ENCODE measurements around the gene CGN. TPM values are rescaled to one million over a fixed set of nuclear protein-coding genes. Genes with fewer than 3 reads are reported as not detected.

The CGN gene
- total RNA-seq, 1 donor from 2014 or later = 0.52 TPM

DNA sequence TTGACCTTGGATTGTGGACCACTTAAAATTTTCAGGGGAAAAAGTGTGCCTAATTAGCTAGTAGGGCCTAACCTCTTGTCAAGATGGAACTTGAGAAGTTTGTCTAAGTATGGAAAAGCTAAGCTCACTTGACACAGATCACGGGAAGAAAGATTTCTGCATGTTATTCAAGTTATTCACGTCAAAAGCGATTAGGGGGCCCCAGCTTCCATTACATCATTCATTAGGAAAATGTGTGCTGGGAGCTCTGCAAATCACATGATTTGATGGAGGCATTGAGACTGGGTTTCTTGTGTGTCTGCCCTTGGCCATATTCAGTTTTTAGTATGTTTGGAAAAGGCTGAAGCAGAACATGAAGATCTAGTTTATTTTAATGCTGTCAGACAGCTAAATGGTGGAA lies 36.4 kb upstream of the CGN start:
- intact Hi-C loops (cut with micrococcal nuclease) = no loop called here
- DNase-seq = no peak
- TF ChIP-seq, protein P1, sequence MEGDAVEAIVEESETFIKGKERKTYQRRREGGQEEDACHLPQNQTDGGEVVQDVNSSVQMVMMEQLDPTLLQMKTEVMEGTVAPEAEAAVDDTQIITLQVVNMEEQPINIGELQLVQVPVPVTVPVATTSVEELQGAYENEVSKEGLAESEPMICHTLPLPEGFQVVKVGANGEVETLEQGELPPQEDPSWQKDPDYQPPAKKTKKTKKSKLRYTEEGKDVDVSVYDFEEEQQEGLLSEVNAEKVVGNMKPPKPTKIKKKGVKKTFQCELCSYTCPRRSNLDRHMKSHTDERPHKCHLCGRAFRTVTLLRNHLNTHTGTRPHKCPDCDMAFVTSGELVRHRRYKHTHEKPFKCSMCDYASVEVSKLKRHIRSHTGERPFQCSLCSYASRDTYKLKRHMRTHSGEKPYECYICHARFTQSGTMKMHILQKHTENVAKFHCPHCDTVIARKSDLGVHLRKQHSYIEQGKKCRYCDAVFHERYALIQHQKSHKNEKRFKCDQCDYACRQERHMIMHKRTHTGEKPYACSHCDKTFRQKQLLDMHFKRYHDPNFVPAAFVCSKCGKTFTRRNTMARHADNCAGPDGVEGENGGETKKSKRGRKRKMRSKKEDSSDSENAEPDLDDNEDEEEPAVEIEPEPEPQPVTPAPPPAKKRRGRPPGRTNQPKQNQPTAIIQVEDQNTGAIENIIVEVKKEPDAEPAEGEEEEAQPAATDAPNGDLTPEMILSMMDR (IDR thresholded peaks at IDR 0.05; ENCODE audit: borderline replicate concordance) = no peak
- Histone ChIP-seq H3K27me3 (ENCODE audit: low read depth) (no peaks in the 10 kb centered on the region), H3K9me3 (replicated peaks) (no peaks in the 10 kb centered on the region), H3K27ac (replicated peaks) (no peak overlapping the region), H3K36me3 (no peaks in the 10 kb centered on the region), H3K4me3 (no peak overlapping the region), H3K4me1 (peaks cover 15% of the 10 kb centered on the region)

DNA sequence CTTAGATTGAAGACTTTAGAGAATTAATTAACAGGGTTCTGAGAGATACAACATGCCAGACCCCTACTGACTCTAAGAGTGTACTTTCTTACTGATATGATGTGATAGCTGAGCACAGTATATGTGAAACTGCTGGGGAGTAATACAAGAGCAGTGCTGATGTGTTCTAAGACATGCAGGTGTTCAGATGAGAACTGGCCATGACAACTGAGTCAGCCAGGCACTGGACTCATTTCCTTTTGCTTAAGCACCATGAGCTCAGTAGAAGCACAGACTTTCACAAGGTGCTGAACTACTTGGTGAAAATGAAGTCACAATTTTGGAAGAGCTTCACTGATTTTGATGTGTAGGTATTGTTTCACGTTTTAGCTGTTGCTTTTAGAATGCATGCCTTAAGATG lies 36.0 kb upstream of the CGN start:
- Histone ChIP-seq H3K27ac (replicated peaks) (no peak overlapping the region), H3K4me3 (no peak overlapping the region), H3K9me3 (replicated peaks) (no peaks in the 10 kb centered on the region), H3K27me3 (ENCODE audit: low read depth) (no peaks in the 10 kb centered on the region), H3K36me3 (no peaks in the 10 kb centered on the region), H3K4me1 (peaks cover 15% of the 10 kb centered on the region)
- TF ChIP-seq, protein P1 (IDR thresholded peaks at IDR 0.05; ENCODE audit: borderline replicate concordance) = no peak
- DNase-seq = no peak
- intact Hi-C loops (cut with micrococcal nuclease) = no loop called here

DNA sequence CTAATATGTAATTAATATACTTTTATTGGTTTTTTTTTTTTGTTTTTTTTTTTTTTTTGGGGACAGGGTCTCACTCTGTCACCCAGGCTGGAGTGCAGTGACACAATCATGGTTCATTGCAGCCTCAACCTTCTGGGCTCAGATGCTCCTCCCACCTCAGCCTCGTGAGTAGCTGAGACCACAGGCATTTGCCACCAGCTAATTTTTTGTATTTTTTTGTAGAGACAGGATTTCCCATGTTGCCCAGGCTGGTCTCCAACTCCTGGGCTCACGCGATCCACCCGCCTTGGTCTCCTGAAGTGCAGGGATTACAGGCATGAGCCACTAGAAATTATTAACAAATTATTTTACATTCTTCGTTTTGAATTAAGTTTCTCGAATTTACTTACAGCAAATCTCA lies 35.1 kb upstream of the CGN start:
- Histone ChIP-seq H3K4me3 (no peak overlapping the region), H3K36me3 (no peaks in the 10 kb centered on the region), H3K4me1 (peaks cover 15% of the 10 kb centered on the region), H3K27me3 (ENCODE audit: low read depth) (no peaks in the 10 kb centered on the region), H3K9me3 (replicated peaks) (no peaks in the 10 kb centered on the region), H3K27ac (replicated peaks) (no peak overlapping the region)
- no peak for DNase-seq
- intact Hi-C loops (cut with micrococcal nuclease) = no loop called here
- TF ChIP-seq, protein P1 (IDR thresholded peaks at IDR 0.05; ENCODE audit: borderline replicate concordance) = no peak

DNA sequence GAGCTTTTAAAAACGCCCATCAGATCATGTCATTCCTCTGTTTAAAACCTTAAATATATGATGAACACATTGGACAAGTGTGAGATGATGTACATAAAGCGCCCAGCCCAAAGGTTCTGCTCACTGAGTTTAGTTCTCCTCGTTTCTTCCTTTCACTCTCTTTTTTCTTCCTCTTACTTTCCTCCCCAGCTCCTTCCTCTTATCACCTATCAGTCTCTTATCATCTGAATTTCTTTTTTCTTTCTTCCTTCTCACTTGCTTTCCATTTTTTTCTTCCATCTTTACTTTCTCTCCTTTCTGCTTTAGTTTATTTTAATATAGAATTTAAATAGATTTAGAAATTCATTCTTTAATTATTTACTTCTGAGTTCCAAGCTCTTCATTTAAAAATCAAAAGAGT lies 34.1 kb upstream of the CGN start:
- DNase-seq = no peak
- Histone ChIP-seq H3K27me3 (ENCODE audit: low read depth) (no peaks in the 10 kb centered on the region), H3K9me3 (replicated peaks) (peaks cover 7% of the 10 kb centered on the region), H3K4me3 (no peak overlapping the region), H3K36me3 (no peaks in the 10 kb centered on the region), H3K27ac (replicated peaks) (no peak overlapping the region), H3K4me1 (peaks cover 15% of the 10 kb centered on the region)
- TF ChIP-seq, protein P1 (IDR thresholded peaks at IDR 0.05; ENCODE audit: borderline replicate concordance) = no peak
- intact Hi-C loops (cut with micrococcal nuclease) = no loop called here

DNA sequence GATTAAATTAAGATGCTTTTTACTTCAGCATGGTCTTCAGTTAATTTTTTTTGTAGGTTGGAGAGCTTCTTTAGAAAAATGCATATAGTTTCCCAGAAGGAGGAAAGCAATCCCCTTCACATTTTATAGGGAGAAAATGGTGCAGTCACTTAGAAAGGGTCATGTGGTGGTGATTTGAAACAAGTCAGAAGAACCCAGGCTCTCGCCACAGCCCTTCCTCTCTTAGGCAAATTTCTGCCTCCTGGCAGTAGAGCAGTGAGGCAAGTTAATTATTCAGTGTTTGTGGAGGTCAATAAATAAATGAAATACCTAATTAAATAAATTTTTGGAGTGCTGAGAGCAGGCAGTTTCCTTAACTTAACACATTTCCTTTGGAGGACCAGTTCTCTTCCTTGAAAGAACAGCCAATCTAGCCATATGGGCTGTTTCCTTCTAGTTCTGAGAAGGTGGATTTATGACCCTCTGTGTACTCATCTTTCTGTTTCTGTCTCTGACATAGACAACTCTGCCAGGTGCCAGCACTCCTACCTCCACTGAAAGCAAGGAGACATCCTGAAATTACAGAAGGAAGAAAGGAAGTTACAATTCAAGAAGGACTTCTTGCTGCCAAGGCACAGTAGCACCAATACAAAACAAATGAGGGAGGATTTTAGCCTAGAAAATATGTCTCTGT lies 32.9 kb upstream of the CGN start:
- Histone ChIP-seq H3K4me1 (peaks cover 7% of the 10 kb centered on the region), H3K27me3 (ENCODE audit: low read depth) (no peaks in the 10 kb centered on the region), H3K9me3 (replicated peaks) (peaks cover 13% of the 10 kb centered on the region), H3K36me3 (no peaks in the 10 kb centered on the region), H3K4me3 (no peak overlapping the region), H3K27ac (replicated peaks) (no peak overlapping the region)
- TF ChIP-seq, protein P1 (IDR thresholded peaks at IDR 0.05; ENCODE audit: borderline replicate concordance) = no peak
- intact Hi-C loops (cut with micrococcal nuclease) = no loop called here
- DNase-seq = no peak
